HEK293 (cell line): ENCODE results near the gene PCCA.

ENCODE experiments used
- CTCF ChIA-PET: fragments of 350-600 bp; formaldehyde crosslinking; extraction: SDS; loops from one replicate; lab custom pipeline; 2021; ENCODE audit warnings: antibody characterized with exemption; lab: Yijun Ruan, JAX
- POLR2A ChIA-PET: fragments of 300-600 bp; formaldehyde crosslinking; extraction: SDS; loops from one replicate; lab custom pipeline; 2020; ENCODE audit warnings: antibody characterized with exemption, inconsistent platforms; lab: Yijun Ruan, JAX
- H3K27ac ChIP-seq: fragments of 200-500 bp; sonication (Bioruptor generic); 2 replicates; pipeline ENCODE4 v1.5.1; 2014; ENCODE audit warnings: low read depth, low read length, control low read depth, inconsistent platforms; ENCODE audit errors: extremely low read depth
- H3K36me3 ChIP-seq, 2 experiments: fragments of 200-500 bp in 1 of 2; sonication (Bioruptor generic) in 1 of 2; 1 replicate in 1 of 2; 2 replicates in 1 of 2; pipeline ENCODE4 v1.5.1; 2014 to 2017; ENCODE audit warnings: inconsistent platforms in 2 of 2, low read length in 2 of 2; ENCODE audit not compliant: control insufficient read depth in 2 of 2, insufficient read depth in 1 of 2
- H3K4me1 ChIP-seq: fragments of 200-500 bp; sonication (Bioruptor generic); 2 replicates; pipeline ENCODE4 v1.5.1; 2014; ENCODE audit warnings: mild to moderate bottlenecking, low read length, inconsistent platforms; ENCODE audit not compliant: control insufficient read depth, insufficient read depth
- H3K4me3 ChIP-seq: 2 replicates; pipeline ENCODE4 v1.5.1; 2011; ENCODE audit warnings: low read depth, mild to moderate bottlenecking, control low read depth, low read length, moderate library complexity
- H3K9me3 ChIP-seq: fragments of 200-500 bp; sonication (Bioruptor generic); 2 replicates; pipeline ENCODE4 v1.5.1; 2014; ENCODE audit warnings: low read depth, low read length, inconsistent platforms; ENCODE audit not compliant: control insufficient read depth, insufficient read depth
- GLI4 ChIP-seq: fragments of 450-650 bp; formaldehyde crosslinking; IDR thresholded peaks from 2 replicates; pipeline ENCODE4 v1.5.1; 2016; ENCODE audit warnings: missing biosample characterization, missing genetic modification characterization
- KLF1 ChIP-seq: fragments of 450-650 bp; formaldehyde crosslinking; IDR thresholded peaks from 2 replicates; pipeline ENCODE4 v1.5.1; 2016; ENCODE audit warnings: missing biosample characterization, missing genetic modification characterization
- KLF10 ChIP-seq: fragments of 450-650 bp; IDR thresholded peaks from 2 replicates; pipeline ENCODE4 v1.5.1; 2018; ENCODE audit warnings: missing biosample characterization, mild to moderate bottlenecking, missing genetic modification characterization
- KLF16 ChIP-seq: fragments of 450-650 bp; formaldehyde crosslinking; IDR thresholded peaks from 2 replicates; pipeline ENCODE4 v1.5.1; 2017; ENCODE audit warnings: missing biosample characterization, missing genetic modification characterization
- OVOL3 ChIP-seq: fragments of 450-650 bp; formaldehyde crosslinking; IDR thresholded peaks from 2 replicates; pipeline ENCODE4 v1.5.1; 2016; ENCODE audit warnings: missing biosample characterization, missing genetic modification characterization
- PRDM1 ChIP-seq: fragments of 450-650 bp; formaldehyde crosslinking; IDR thresholded peaks from 2 replicates; pipeline ENCODE4; 2016; ENCODE audit warnings: missing biosample characterization, missing genetic modification characterization
- SALL2 ChIP-seq: fragments of 450-650 bp; formaldehyde crosslinking; IDR thresholded peaks from 2 replicates; pipeline ENCODE4 v1.5.0; 2017; ENCODE audit warnings: missing biosample characterization, mild to moderate bottlenecking, missing genetic modification characterization, borderline replicate concordance
- ZNF202 ChIP-seq: fragments of 450-650 bp; formaldehyde crosslinking; IDR thresholded peaks from 2 replicates; pipeline ENCODE4 v1.5.1; 2016; ENCODE audit warnings: missing biosample characterization, missing genetic modification characterization, borderline replicate concordance
- ZNF239 ChIP-seq: fragments of 450-650 bp; formaldehyde crosslinking; IDR thresholded peaks from 2 replicates; pipeline ENCODE4 v1.5.1; 2016; ENCODE audit warnings: missing biosample characterization, missing genetic modification characterization
- ZNF302 ChIP-seq: fragments of 450-650 bp; formaldehyde crosslinking; IDR thresholded peaks from 2 replicates; pipeline ENCODE4 v1.5.1; 2016; ENCODE audit warnings: missing biosample characterization, missing genetic modification characterization, low read depth
- ZNF521 ChIP-seq: fragments of 450-650 bp; formaldehyde crosslinking; IDR thresholded peaks from 2 replicates; pipeline ENCODE4 v1.5.1; 2017; ENCODE audit warnings: missing biosample characterization, mild to moderate bottlenecking, missing genetic modification characterization
- ZNF549 ChIP-seq: fragments of 450-650 bp; IDR thresholded peaks from 2 replicates; pipeline ENCODE4 v1.5.1; 2018; ENCODE audit warnings: missing biosample characterization, missing genetic modification characterization, mild to moderate bottlenecking, inconsistent platforms, moderate library complexity
- ZNF585B ChIP-seq: fragments of 450-650 bp; formaldehyde crosslinking; IDR thresholded peaks from 2 replicates; pipeline ENCODE4 v1.5.1; 2016; ENCODE audit warnings: missing biosample characterization, missing genetic modification characterization
- ZNF610 ChIP-seq: fragments of 450-650 bp; formaldehyde crosslinking; IDR thresholded peaks from 2 replicates; pipeline ENCODE4 v1.5.1; 2016; ENCODE audit warnings: missing biosample characterization, missing genetic modification characterization, borderline replicate concordance
- ZNF670 ChIP-seq: fragments of 450-650 bp; formaldehyde crosslinking; IDR thresholded peaks from 2 replicates; pipeline ENCODE4 v1.5.1; 2016; ENCODE audit warnings: missing biosample characterization, missing genetic modification characterization, low read depth
- ZNF701 ChIP-seq: fragments of 450-650 bp; formaldehyde crosslinking; IDR thresholded peaks from 2 replicates; pipeline ENCODE4 v1.5.1; 2016; ENCODE audit warnings: missing biosample characterization, missing genetic modification characterization
- ZNF777 ChIP-seq: fragments of 450-650 bp; formaldehyde crosslinking; IDR thresholded peaks from 2 replicates; pipeline ENCODE4 v1.5.1; 2017; ENCODE audit warnings: missing biosample characterization, missing genetic modification characterization, borderline replicate concordance
- TF ChIP-seq, protein P1 (sequence below): fragments of 450-650 bp; formaldehyde crosslinking; IDR thresholded peaks from 2 replicates; pipeline ENCODE4 v1.5.1; 2016; ENCODE audit warnings: missing biosample characterization, missing genetic modification characterization
- TF ChIP-seq, protein P2 (sequence below): fragments of 450-650 bp; formaldehyde crosslinking; IDR thresholded peaks from 2 replicates; pipeline ENCODE4 v1.5.1; 2016; ENCODE audit warnings: missing biosample characterization, missing genetic modification characterization
- TF ChIP-seq, protein P3 (sequence below): sonication (generic); formaldehyde crosslinking; IDR thresholded peaks from 2 replicates; pipeline ENCODE4 v1.8.1; 2022; ENCODE audit warnings: mild to moderate bottlenecking, moderate library complexity, missing genetic modification reagents
- TF ChIP-seq, protein P4 (sequence below): fragments of 450-650 bp; formaldehyde crosslinking; IDR thresholded peaks from 2 replicates; pipeline ENCODE4; 2016; ENCODE audit warnings: missing biosample characterization, missing genetic modification characterization
- TF ChIP-seq, protein P5 (sequence below): fragments of 450-650 bp; formaldehyde crosslinking; IDR thresholded peaks from 2 replicates; pipeline ENCODE4 v1.5.1; 2016; ENCODE audit warnings: missing biosample characterization, missing genetic modification characterization

PCCA gene

DNA sequence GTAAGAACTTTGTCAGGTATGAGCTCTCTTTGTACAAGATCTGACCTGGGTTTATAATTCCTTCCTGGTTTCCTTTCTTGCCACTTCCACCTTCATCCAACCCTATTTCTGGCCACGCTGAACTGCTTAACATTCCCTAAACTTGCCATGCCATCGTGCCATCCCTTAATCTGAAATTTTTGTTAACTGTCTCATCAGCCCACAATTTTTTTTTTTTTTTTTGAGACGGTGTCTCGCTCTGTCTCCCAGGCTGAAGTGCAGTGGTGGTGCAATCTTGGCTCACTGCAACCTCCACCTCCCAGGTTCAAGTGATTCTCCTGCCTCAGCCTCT, 355.1 kb downstream of the PCCA start (continued):
- TF ChIP-seq ZNF777 (tag by site-specific recombination) = no peak
- TF ChIP-seq, protein P1, sequence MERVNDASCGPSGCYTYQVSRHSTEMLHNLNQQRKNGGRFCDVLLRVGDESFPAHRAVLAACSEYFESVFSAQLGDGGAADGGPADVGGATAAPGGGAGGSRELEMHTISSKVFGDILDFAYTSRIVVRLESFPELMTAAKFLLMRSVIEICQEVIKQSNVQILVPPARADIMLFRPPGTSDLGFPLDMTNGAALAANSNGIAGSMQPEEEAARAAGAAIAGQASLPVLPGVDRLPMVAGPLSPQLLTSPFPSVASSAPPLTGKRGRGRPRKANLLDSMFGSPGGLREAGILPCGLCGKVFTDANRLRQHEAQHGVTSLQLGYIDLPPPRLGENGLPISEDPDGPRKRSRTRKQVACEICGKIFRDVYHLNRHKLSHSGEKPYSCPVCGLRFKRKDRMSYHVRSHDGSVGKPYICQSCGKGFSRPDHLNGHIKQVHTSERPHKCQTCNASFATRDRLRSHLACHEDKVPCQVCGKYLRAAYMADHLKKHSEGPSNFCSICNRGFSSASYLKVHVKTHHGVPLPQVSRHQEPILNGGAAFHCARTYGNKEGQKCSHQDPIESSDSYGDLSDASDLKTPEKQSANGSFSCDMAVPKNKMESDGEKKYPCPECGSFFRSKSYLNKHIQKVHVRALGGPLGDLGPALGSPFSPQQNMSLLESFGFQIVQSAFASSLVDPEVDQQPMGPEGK (tag by site-specific recombination) = no peak
- TF ChIP-seq ZNF302 (tag by site-specific recombination) = no peak
- TF ChIP-seq, protein P2, sequence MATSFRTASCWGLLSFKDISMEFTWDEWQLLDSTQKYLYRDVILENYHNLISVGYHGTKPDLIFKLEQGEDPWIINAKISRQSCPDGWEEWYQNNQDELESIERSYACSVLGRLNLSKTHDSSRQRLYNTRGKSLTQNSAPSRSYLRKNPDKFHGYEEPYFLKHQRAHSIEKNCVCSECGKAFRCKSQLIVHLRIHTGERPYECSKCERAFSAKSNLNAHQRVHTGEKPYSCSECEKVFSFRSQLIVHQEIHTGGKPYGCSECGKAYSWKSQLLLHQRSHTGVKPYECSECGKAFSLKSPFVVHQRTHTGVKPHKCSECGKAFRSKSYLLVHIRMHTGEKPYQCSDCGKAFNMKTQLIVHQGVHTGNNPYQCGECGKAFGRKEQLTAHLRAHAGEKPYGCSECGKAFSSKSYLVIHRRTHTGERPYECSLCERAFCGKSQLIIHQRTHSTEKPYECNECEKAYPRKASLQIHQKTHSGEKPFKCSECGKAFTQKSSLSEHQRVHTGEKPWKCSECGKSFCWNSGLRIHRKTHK (tag by site-specific recombination) = no peak
- no peak for TF ChIP-seq ZNF610 (tag by site-specific recombination)
- no peak for TF ChIP-seq ZNF202 (tag by site-specific recombination)

DNA sequence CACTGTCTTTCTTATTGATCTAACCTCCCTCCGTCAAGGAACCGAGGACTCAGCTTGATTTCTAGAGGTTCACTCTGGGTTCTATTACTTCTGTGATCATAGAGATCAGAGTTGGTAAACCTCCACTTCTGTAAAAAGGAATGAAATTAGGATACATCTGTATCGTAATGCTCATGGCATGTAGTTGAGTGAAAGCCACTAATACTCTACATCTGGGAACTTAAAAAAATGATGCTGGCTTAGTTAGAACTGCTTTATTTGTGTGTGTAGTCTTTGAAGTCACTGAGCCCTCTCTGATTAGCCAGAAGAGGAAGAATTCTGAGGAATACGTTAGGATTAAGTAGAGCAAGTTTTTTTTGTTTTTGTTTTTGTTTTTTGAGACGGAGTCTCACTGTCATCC, 358.9 kb downstream of the PCCA start:
- Histone ChIP-seq H3K4me3 (no peak overlapping the region), H3K9me3 (no peaks in the 10 kb centered on the region), H3K4me1 (no peaks in the 10 kb centered on the region), H3K27ac (no peak overlapping the region), H3K36me3 (no peaks in the 10 kb centered on the region)
- ChIA-PET CTCF (no interaction called here), POLR2A (no interaction called here)
- TF ChIP-seq SALL2 (tag by site-specific recombination) = no peak
- TF ChIP-seq GLI4 (tag by site-specific recombination) = no peak
- TF ChIP-seq ZNF670 (tag by site-specific recombination) = no peak
- TF ChIP-seq, protein P3, sequence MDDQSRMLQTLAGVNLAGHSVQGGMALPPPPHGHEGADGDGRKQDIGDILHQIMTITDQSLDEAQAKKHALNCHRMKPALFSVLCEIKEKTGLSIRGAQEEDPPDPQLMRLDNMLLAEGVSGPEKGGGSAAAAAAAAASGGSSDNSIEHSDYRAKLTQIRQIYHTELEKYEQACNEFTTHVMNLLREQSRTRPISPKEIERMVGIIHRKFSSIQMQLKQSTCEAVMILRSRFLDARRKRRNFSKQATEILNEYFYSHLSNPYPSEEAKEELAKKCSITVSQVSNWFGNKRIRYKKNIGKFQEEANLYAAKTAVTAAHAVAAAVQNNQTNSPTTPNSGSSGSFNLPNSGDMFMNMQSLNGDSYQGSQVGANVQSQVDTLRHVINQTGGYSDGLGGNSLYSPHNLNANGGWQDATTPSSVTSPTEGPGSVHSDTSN (CRISPR knock-in tag) = no peak
- TF ChIP-seq ZNF549 (tag by site-specific recombination) = no peak
- no peak for TF ChIP-seq KLF10 (tag by site-specific recombination)
- TF ChIP-seq OVOL3 = no peak
- TF ChIP-seq, protein P4, sequence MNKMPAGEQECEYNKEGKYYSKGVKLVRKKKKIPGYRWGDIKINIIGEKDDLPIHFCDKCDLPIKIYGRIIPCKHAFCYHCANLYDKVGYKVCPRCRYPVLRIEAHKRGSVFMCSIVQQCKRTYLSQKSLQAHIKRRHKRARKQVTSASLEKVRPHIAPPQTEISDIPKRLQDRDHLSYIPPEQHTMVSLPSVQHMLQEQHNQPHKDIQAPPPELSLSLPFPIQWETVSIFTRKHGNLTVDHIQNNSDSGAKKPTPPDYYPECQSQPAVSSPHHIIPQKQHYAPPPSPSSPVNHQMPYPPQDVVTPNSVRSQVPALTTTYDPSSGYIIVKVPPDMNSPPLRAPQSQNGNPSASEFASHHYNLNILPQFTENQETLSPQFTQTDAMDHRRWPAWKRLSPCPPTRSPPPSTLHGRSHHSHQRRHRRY (tag by site-specific recombination) = no peak
- no peak for TF ChIP-seq KLF16 (tag by site-specific recombination)
- no peak for TF ChIP-seq ZNF585B (tag by site-specific recombination)
- TF ChIP-seq ZNF239 = no peak
- TF ChIP-seq ZNF701 (tag by site-specific recombination) = no peak
- TF ChIP-seq ZNF521 (tag by site-specific recombination) = no peak
- TF ChIP-seq ZNF777 (tag by site-specific recombination) = no peak
- TF ChIP-seq PRDM1 = no peak
- no peak for TF ChIP-seq KLF1
- TF ChIP-seq, protein P5, sequence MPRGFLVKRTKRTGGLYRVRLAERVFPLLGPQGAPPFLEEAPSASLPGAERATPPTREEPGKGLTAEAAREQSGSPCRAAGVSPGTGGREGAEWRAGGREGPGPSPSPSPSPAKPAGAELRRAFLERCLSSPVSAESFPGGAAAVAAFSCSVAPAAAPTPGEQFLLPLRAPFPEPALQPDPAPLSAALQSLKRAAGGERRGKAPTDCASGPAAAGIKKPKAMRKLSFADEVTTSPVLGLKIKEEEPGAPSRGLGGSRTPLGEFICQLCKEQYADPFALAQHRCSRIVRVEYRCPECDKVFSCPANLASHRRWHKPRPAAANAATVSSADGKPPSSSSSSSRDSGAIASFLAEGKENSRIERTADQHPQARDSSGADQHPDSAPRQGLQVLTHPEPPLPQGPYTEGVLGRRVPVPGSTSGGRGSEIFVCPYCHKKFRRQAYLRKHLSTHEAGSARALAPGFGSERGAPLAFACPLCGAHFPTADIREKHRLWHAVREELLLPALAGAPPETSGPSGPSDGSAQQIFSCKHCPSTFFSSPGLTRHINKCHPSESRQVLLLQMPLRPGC (tag by site-specific recombination) = no peak
